Peyer's patch (tissue), 4 donors: Measurements from ENCODE around the gene UBXN1. TPM values are rescaled to one million over a fixed set of nuclear protein-coding genes. Genes with fewer than 3 reads are reported as not detected.

ENCODE experiments used
- DNase-seq, 3 donors: peaks; one replicate each; pipeline ENCODE4 v3.0.0-alpha.2; 2017 to 2019
- H3K27ac ChIP-seq, 4 donors: fragments of 200-600 bp; sonication (generic); one replicate each; pipeline ENCODE4 v1.5.1; 2016 to 2019
- H3K27me3 ChIP-seq, 2 donors: fragments of 200-600 bp; sonication (generic); one replicate each; pipeline ENCODE4 v1.5.1; 2019
- H3K36me3 ChIP-seq, 3 donors: fragments of 200-600 bp; sonication (generic); one replicate each; pipeline ENCODE4 v1.5.1; 2016 to 2019
- H3K4me1 ChIP-seq, 4 donors: fragments of 200-600 bp; sonication (generic); one replicate each; pipeline ENCODE4 v1.5.1; 2016 to 2019
- H3K4me3 ChIP-seq, 4 donors: fragments of 200-600 bp; sonication (generic); 1 replicate in 3 of 4; 2 replicates in 1 of 4; pipeline ENCODE4 v1.5.1; 2016 to 2019; ENCODE audit warnings: mild to moderate bottlenecking in 1 of 4
- H3K9me3 ChIP-seq, 4 donors: fragments of 200-600 bp; sonication (generic); one replicate each; pipeline ENCODE4 v1.5.1; 2016 to 2019; ENCODE audit warnings: mild to moderate bottlenecking in 1 of 4
- POLR2A ChIP-seq, 2 donors: fragments of 450-650 bp; IDR thresholded peaks; one replicate each; pipeline ENCODE4 v1.5.1; 2017; ENCODE audit warnings: antibody characterized with exemption in 2 of 2, mild to moderate bottlenecking in 2 of 2, moderate library complexity in 2 of 2
- total RNA-seq, 4 donors: library from RNA; depleted of rRNA; stranded (reverse); fragments of >200 nt; gene quantifications; one replicate each; pipeline ENCODE4 v1.1.0, GENCODE V29; 2016
- TF ChIP-seq, protein P1 (sequence below), 6 experiments: fragments of 450-650 bp in 4 of 6; fragments of 200-600 bp in 2 of 6; sonication (generic) in 1 of 6; IDR thresholded peaks; one replicate each; pipeline ENCODE4 v1.5.1; 2017 to 2019; ENCODE audit warnings: antibody characterized with exemption in 6 of 6, mild to moderate bottlenecking in 3 of 6, moderate library complexity in 1 of 6

The UBXN1 gene, protein sequence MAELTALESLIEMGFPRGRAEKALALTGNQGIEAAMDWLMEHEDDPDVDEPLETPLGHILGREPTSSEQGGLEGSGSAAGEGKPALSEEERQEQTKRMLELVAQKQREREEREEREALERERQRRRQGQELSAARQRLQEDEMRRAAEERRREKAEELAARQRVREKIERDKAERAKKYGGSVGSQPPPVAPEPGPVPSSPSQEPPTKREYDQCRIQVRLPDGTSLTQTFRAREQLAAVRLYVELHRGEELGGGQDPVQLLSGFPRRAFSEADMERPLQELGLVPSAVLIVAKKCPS
- 100 to 1,000 TPM in 2 of 4 donors, 10 to 100 TPM in 2; 91.1 to 169 (median 100) TPM for total RNA-seq

DNA sequence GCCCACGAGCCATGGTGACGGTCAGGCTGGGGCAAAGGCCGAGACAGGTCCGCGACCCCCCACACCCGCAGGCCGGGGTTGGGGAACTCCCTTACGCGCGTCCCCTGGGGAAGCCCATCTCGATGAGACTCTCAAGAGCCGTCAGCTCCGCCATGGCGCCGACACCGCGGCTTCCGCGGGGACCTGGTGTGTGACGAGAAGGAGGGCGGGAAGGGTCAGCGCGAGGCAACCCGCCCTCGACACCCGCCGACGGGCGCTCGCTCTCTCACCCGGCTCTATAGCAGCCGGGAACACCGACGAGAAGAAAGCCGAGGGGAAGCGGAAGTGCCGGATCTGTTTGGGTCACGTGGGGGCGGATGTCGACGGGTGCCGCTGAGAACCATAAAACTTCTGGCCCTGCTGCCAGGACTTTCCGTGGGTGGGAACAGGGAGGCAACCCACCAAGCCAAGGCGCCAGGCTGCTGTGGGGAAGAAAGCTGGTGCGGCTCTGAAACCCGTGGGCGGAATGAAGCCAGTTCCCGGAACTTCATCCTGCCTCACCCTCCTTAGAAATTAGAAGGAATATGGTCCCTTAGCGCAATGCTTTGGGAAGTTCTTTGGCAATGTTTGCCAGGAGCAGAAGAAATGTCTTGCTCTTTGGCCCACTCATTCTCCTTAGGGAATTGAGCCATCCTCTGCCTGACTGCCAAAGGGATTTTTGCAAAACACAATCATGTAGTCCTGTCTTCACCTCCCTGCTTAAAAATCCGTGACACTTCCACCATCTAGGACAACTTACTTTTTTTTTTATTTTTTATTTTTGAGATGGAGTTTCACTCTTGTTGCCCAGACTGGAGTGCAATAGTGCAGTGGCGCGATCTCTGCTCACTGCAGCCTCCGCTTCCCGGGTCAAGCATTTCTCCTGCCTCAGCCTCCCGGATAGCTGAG lies at the start of gene UBXN1:
TSS of gene UBXN1 (minus strand) at position 304 of the 927 bp plus-strand sequence. CDS start at position 154, 150 bp downstream.
- TF ChIP-seq POLR2A (IDR thresholded peaks at IDR 0.05), result peak; percentile 61 to 80
- TF ChIP-seq, protein P1, sequence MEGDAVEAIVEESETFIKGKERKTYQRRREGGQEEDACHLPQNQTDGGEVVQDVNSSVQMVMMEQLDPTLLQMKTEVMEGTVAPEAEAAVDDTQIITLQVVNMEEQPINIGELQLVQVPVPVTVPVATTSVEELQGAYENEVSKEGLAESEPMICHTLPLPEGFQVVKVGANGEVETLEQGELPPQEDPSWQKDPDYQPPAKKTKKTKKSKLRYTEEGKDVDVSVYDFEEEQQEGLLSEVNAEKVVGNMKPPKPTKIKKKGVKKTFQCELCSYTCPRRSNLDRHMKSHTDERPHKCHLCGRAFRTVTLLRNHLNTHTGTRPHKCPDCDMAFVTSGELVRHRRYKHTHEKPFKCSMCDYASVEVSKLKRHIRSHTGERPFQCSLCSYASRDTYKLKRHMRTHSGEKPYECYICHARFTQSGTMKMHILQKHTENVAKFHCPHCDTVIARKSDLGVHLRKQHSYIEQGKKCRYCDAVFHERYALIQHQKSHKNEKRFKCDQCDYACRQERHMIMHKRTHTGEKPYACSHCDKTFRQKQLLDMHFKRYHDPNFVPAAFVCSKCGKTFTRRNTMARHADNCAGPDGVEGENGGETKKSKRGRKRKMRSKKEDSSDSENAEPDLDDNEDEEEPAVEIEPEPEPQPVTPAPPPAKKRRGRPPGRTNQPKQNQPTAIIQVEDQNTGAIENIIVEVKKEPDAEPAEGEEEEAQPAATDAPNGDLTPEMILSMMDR (IDR thresholded peaks at IDR 0.05), result no peak
- Histone ChIP-seq H3K9me3 (no peaks in the 10 kb centered on the region), H3K36me3 (peaks cover 0 to 32% (median 0%) of the 10 kb centered on the region in 3 donors), H3K27ac (peak within 1 kb of the TSS; percentile 79 to 92 (median 89)), H3K27me3 (no peaks in the 10 kb centered on the region), H3K4me1 (peaks cover 0 to 23% (median 4%) of the 10 kb centered on the region in 4 donors), H3K4me3 (peak within 1 kb of the TSS; percentile 78 to 97 (median 90))
- DNase-seq, result peak; percentile 87 to 95 (median 89)

DNA sequence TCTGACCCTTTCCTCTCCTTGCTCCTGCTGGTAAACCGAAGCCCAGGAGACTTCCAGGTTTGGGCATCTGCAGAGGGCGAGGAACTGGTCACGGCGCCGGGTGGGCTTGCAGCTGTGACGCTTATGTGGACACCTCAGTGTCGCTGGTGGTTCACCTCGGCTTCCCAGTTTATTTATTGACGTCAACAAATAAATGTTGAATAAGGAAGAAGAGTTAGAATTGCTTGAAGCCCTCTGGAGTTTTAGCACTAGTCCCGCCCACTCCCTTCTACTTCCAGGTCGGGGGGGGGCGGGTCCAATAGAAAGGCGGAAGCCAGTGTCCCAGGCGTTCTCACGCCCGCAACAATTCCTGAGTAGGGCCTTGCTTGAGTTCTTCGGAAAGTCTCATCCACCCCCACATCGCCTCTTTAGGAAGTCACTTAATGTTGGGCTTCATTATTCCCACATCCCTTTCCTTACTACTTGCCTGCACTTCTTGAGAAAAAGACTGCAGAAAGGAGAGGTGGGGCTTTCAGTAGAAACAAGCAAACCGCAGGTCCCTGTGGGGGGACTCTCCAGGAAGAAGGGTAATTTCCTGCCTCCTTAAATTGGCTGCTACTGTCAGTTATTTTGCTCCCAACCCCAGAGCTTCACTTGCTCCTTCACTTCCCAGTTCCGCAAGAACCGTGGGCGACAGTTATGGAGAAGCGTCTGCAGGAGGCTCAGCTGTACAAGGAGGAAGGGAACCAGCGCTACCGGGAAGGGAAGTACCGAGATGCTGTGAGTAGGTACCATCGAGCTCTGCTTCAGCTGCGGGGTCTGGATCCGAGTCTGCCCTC lies 49.5 kb upstream of the UBXN1 start, which contains the start of gene TTC9C:
TSS of gene TTC9C (plus strand) at position 316 of the 818 bp plus-strand sequence. CDS start at position 679, 363 bp downstream.
- peak within 1 kb of the TSS; percentile 79 to 98 (median 94) for H3K27ac ChIP-seq
- H3K36me3 ChIP-seq, result peaks cover 0 to 25% (median 0%) of the 10 kb centered on the region in 3 donors
- no peaks in the 10 kb centered on the region for H3K27me3 ChIP-seq
- H3K9me3 ChIP-seq, result no peaks in the 10 kb centered on the region
- TF ChIP-seq, protein P1 (IDR thresholded peaks at IDR 0.05), result no peak
- peak; percentile 72 to 73 for TF ChIP-seq POLR2A (IDR thresholded peaks at IDR 0.05)
- H3K4me1 ChIP-seq, result peaks cover 0 to 54% (median 12%) of the 10 kb centered on the region in 4 donors
- peak; percentile 88 to 96 (median 96) for DNase-seq
- H3K4me3 ChIP-seq, result peak within 1 kb of the TSS; percentile 83 to 97 (median 86)

DNA sequence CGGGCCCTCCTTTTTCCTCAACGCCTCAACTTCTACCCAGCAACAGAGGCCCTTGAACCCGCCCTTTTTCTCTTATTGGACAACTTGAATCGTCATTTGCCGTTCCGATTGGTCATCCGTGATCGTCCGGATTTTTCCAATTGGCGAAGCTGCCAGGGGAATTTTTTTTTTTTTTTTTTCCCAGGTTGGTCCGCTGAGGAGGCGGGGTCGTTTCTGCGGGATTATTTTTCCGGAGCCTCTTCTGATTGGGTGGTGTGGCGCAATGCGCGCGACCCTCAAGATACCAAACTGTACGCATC lies 48.9 kb upstream of the UBXN1 start:
- H3K27me3 ChIP-seq, result no peaks in the 10 kb centered on the region
- no peak for TF ChIP-seq POLR2A (IDR thresholded peaks at IDR 0.05)
- TF ChIP-seq, protein P1 (IDR thresholded peaks at IDR 0.05), result no peak
- no peaks in the 10 kb centered on the region for H3K9me3 ChIP-seq
- peak overlapping the region; percentile 79 to 98 (median 94) for H3K27ac ChIP-seq
- H3K36me3 ChIP-seq, result peaks cover 0 to 27% (median 0%) of the 10 kb centered on the region in 3 donors
- H3K4me1 ChIP-seq, result peaks cover 0 to 56% (median 12%) of the 10 kb centered on the region in 4 donors
- peak overlapping the region; percentile 83 to 97 (median 86) for H3K4me3 ChIP-seq
- peak; percentile 82 to 94 (median 84) for DNase-seq

DNA sequence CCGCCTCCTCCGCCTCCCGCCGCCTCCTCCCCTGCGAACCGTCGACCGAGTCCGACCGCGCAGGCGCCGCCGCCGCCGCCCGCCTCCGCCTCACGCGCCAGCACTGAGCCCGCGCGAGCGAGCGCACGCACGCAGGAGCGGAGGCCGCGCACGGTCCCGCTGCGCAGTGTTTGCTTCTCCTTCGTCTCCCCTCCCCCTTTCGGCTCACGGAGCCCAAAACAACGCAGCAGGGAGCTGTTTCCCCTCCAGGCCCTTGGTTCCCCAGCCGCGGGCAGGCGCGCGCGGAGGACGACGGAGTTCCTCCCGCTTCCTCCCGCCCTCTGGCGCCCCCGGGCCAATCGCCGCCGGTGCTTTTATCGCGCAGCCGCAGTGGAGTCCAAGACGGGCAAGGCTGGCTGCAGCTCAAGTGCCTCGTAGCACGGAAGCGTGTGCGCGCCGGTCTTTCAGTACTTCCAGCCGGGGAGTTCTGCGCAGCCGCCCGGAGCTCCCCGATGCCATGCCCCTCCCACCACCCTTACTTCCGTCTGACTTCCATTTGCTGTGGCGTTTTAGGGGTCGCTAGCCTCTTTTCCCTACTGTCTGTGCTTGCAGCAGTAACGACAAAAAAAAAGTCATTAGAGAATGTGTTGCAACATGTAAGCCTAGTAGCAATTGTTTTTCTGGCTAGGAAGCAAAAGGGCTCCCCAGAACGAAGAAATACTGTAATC lies 48.4 kb upstream of the UBXN1 start, which contains the start of gene HNRNPUL2:
TSS of gene HNRNPUL2 (minus strand) at position 293 of the 707 bp plus-strand sequence. CDS start 301 bp downstream, outside the sequence.
- Histone ChIP-seq H3K9me3 (no peaks in the 10 kb centered on the region), H3K27ac (peak within 1 kb of the TSS; percentile 79 to 98 (median 94)), H3K4me3 (peak within 1 kb of the TSS; percentile 83 to 97 (median 86)), H3K4me1 (peaks cover 0 to 51% (median 12%) of the 10 kb centered on the region in 4 donors), H3K27me3 (no peaks in the 10 kb centered on the region), H3K36me3 (peaks cover 0 to 27% (median 3%) of the 10 kb centered on the region in 3 donors)
- TF ChIP-seq, protein P1 (IDR thresholded peaks at IDR 0.05), result peak in 3 of 6 experiments; percentile 1 to 20 (median 8)
- peak; percentile 92 to 95 for TF ChIP-seq POLR2A (IDR thresholded peaks at IDR 0.05)
- peak; percentile 96 to 99 (median 98) for DNase-seq
